Neuronal stem cell (in vitro differentiated cells): Measurements from ENCODE around the gene FSTL4.

Experiments
- DNase-seq: peaks from one replicate; pipeline ENCODE4 v3.0.0-alpha.2; 2013; ENCODE audit warnings: low spot score
- H2AFZ ChIP-seq: one replicate; pipeline ENCODE4 v1.6.1; 2013; ENCODE audit warnings: mild to moderate bottlenecking, low read length, inconsistent platforms
- H2AK5ac ChIP-seq: 2 replicates; pipeline ENCODE4 v1.6.1; 2013; ENCODE audit warnings: low read depth, mild to moderate bottlenecking, inconsistent platforms, low read length, moderate library complexity, mixed read lengths
- H2BK120ac ChIP-seq: 2 replicates; pipeline ENCODE4 v1.6.1; 2013; ENCODE audit warnings: low read depth, mild to moderate bottlenecking, inconsistent platforms, low read length, moderate library complexity, mixed read lengths
- H2BK12ac ChIP-seq: one replicate; pipeline ENCODE4 v1.6.1; 2013; ENCODE audit warnings: low read length, inconsistent platforms
- H2BK15ac ChIP-seq: 2 replicates; pipeline ENCODE4 v1.6.1; 2013; ENCODE audit warnings: mild to moderate bottlenecking, low read length, inconsistent platforms, mixed read lengths
- H2BK5ac ChIP-seq: one replicate; pipeline ENCODE4 v1.6.1; 2013; ENCODE audit warnings: inconsistent platforms, mild to moderate bottlenecking, low read length, moderate library complexity
- H3K14ac ChIP-seq: one replicate; pipeline ENCODE4 v1.6.1; 2013; ENCODE audit warnings: low read length, inconsistent platforms
- H3K18ac ChIP-seq: 2 replicates; pipeline ENCODE4 v1.6.1; 2013; ENCODE audit warnings: low read length, inconsistent platforms
- H3K23ac ChIP-seq: 2 replicates; pipeline ENCODE4 v1.6.1; 2013; ENCODE audit warnings: low read depth, mild to moderate bottlenecking, mixed read lengths, low read length, inconsistent platforms; ENCODE audit not compliant: poor library complexity
- H3K27ac ChIP-seq: replicated peaks from 3 replicates; pipeline ENCODE4 v1.5.1; 2013; ENCODE audit warnings: low read length, inconsistent platforms
- H3K27me3 ChIP-seq, 3 experiments: 2 replicates each; pipeline ENCODE4 v1.6.1; 2013; ENCODE audit warnings: low read length in 3 of 3, mild to moderate bottlenecking in 2 of 3, inconsistent platforms in 1 of 3, low read depth in 1 of 3, mixed read lengths in 1 of 3, moderate library complexity in 1 of 3; ENCODE audit not compliant: control insufficient read depth in 3 of 3, insufficient read depth in 3 of 3
- H3K36me3 ChIP-seq, 2 donors: replicated peaks in 1 of 2; 2 replicates each; pipeline ENCODE4 v1.6.1; 2013; ENCODE audit warnings: low read length in 2 of 2; ENCODE audit not compliant: control insufficient read depth in 2 of 2, insufficient read depth in 2 of 2
- H3K4ac ChIP-seq: 2 replicates; pipeline ENCODE4 v1.6.1; 2013; ENCODE audit warnings: inconsistent platforms, mild to moderate bottlenecking, low read length, moderate library complexity
- H3K4me1 ChIP-seq, 2 donors: 1 replicate in 1 of 2; 2 replicates in 1 of 2; pipeline ENCODE4 v1.6.1; 2013; ENCODE audit warnings: low read length in 2 of 2, low read depth in 1 of 2; ENCODE audit not compliant: control insufficient read depth in 2 of 2, insufficient read depth in 1 of 2
- H3K4me2 ChIP-seq: one replicate; pipeline ENCODE4 v1.6.1; 2013; ENCODE audit warnings: mild to moderate bottlenecking, low read length, inconsistent platforms; ENCODE audit not compliant: insufficient read depth, poor library complexity, severe bottlenecking
- H3K4me3 ChIP-seq, 2 donors: 2 replicates each; pipeline ENCODE4 v1.5.1; 2013; ENCODE audit warnings: low read length in 2 of 2, mild to moderate bottlenecking in 2 of 2, inconsistent platforms in 1 of 2, moderate library complexity in 1 of 2
- H3K79me1 ChIP-seq: one replicate; pipeline ENCODE4 v1.6.1; 2013; ENCODE audit warnings: low read depth, mild to moderate bottlenecking, inconsistent platforms, low read length, moderate library complexity
- H3K9ac ChIP-seq: one replicate; pipeline ENCODE4 v1.6.1; 2013; ENCODE audit warnings: mild to moderate bottlenecking, low read depth, low read length, inconsistent platforms; ENCODE audit not compliant: poor library complexity
- H3K9me3 ChIP-seq, 2 donors: replicated peaks in 1 of 2; 2 replicates each; pipeline versions ENCODE3 to v1.6.1; 2013; ENCODE audit warnings: low read length in 2 of 2, mild to moderate bottlenecking in 2 of 2, inconsistent platforms in 1 of 2, low read depth in 1 of 2, mixed read lengths in 1 of 2, moderate library complexity in 1 of 2; ENCODE audit not compliant: control insufficient read depth in 2 of 2, insufficient read depth in 1 of 2
- H4K8ac ChIP-seq: one replicate; pipeline ENCODE4 v1.6.1; 2013; ENCODE audit warnings: low read depth, mild to moderate bottlenecking, inconsistent platforms, low read length, moderate library complexity
- H4K91ac ChIP-seq: one replicate; pipeline ENCODE4 v1.6.1; 2013; ENCODE audit warnings: low read length, low read depth, mild to moderate bottlenecking, inconsistent platforms; ENCODE audit not compliant: poor library complexity
- WGBS, 2 donors: extraction: QIAGEN DNeasy Blood & Tissue Kit; methylation state at CpG; one replicate each; pipeline ENCODE4 v1.1.7; 2013; ENCODE audit warnings: missing lambda C conversion rate in 2 of 2, mixed read lengths in 1 of 2; ENCODE audit not compliant: insufficient read length in 2 of 2, insufficient replicate concordance in 1 of 2; ENCODE audit errors: extremely low coverage in 2 of 2; 5-methylcytosine and 5-hydroxymethylcytosine counted together

Gene FSTL4

GRCh38 chr5:133328800-133329199, 283.5 kb downstream of the FSTL4 start:
- H2AK5ac ChIP-seq, result peak overlapping the region; percentile 36
- H3K14ac ChIP-seq, result no peak overlapping the region
- H3K23ac ChIP-seq, result no peak overlapping the region
- no peak overlapping the region for H2BK15ac ChIP-seq
- H2BK5ac ChIP-seq, result no peak overlapping the region
- H3K18ac ChIP-seq, result no peak overlapping the region
- no peak overlapping the region for H3K4ac ChIP-seq
- H3K9me3 ChIP-seq, result no peaks in the 10 kb centered on the region
- H2BK12ac ChIP-seq, result no peak overlapping the region
- WGBS, 2 donors, result no CpG with 5 or more reads among the region's 11 CpGs
- no peak overlapping the region for H4K8ac ChIP-seq
- no peak overlapping the region for H3K4me3 ChIP-seq
- H3K4me2 ChIP-seq, result no peak overlapping the region
- no peaks in the 10 kb centered on the region for H3K36me3 ChIP-seq
- H2BK120ac ChIP-seq, result no peak overlapping the region
- H2AFZ ChIP-seq, result no peak overlapping the region
- H4K91ac ChIP-seq, result no peak overlapping the region
- DNase-seq, result no peak
- H3K27me3 ChIP-seq, result peaks cover 0 to 54% (median 0%) of the 10 kb centered on the region in 3 experiments
- H3K79me1 ChIP-seq, result no peaks in the 10 kb centered on the region
- H3K9ac ChIP-seq, result no peak overlapping the region
- H3K4me1 ChIP-seq, result peaks cover 0 to 8% of the 10 kb centered on the region in 2 donors
- H3K27ac ChIP-seq, result no peak overlapping the region

GRCh38 chr5:133327946-133328401, 284.4 kb downstream of the FSTL4 start:
- Histone ChIP-seq H3K27me3 (peaks cover 0 to 56% (median 0%) of the 10 kb centered on the region in 3 experiments), H3K27ac (no peak overlapping the region), H3K79me1 (no peaks in the 10 kb centered on the region), H2AFZ (no peak overlapping the region), H3K9ac (no peak overlapping the region), H3K36me3 (no peaks in the 10 kb centered on the region), H3K9me3 (no peaks in the 10 kb centered on the region), H3K23ac (no peak overlapping the region), H2AK5ac (no peak overlapping the region), H3K14ac (no peak overlapping the region), H2BK5ac (no peak overlapping the region), H2BK120ac (no peak overlapping the region), H4K8ac (no peak overlapping the region), H4K91ac (no peak overlapping the region), H3K18ac (no peak overlapping the region), H3K4me2 (no peak overlapping the region), H3K4me3 (no peak overlapping the region), H3K4ac (no peak overlapping the region), H3K4me1 (peaks cover 0 to 7% of the 10 kb centered on the region in 2 donors), H2BK12ac (no peak overlapping the region), H2BK15ac (no peak overlapping the region)
- no peak for DNase-seq
- WGBS, 2 donors, result no CpG with 5 or more reads among the region's 5 CpGs

GRCh38 chr5:133326361-133326760, 286.0 kb downstream of the FSTL4 start:
- H3K4ac ChIP-seq, result no peak overlapping the region
- H3K27ac ChIP-seq, result no peak overlapping the region
- no peak overlapping the region for H2BK5ac ChIP-seq
- no peak overlapping the region for H3K4me2 ChIP-seq
- H3K4me1 ChIP-seq, result peaks cover 0 to 6% of the 10 kb centered on the region in 2 donors
- H3K27me3 ChIP-seq, result peaks cover 0 to 53% (median 0%) of the 10 kb centered on the region in 3 experiments
- no peaks in the 10 kb centered on the region for H3K79me1 ChIP-seq
- no peak overlapping the region for H2BK120ac ChIP-seq
- H3K36me3 ChIP-seq, result no peaks in the 10 kb centered on the region
- no peak overlapping the region for H3K14ac ChIP-seq
- H3K9me3 ChIP-seq, result no peaks in the 10 kb centered on the region
- no peak overlapping the region for H4K8ac ChIP-seq
- WGBS, 2 donors, result no CpG with 5 or more reads among the region's 5 CpGs
- no peak overlapping the region for H2BK15ac ChIP-seq
- no peak overlapping the region for H4K91ac ChIP-seq
- H3K18ac ChIP-seq, result no peak overlapping the region
- no peak overlapping the region for H3K9ac ChIP-seq
- H2BK12ac ChIP-seq, result no peak overlapping the region
- no peak overlapping the region for H3K4me3 ChIP-seq
- DNase-seq, result no peak
- no peak overlapping the region for H2AK5ac ChIP-seq
- no peak overlapping the region for H3K23ac ChIP-seq
- H2AFZ ChIP-seq, result no peak overlapping the region

- peaks cover 0 to 6% of the 10 kb centered on the region in 2 donors for H3K4me1 ChIP-seq
- H2AFZ ChIP-seq, result no peak overlapping the region
- no peak overlapping the region for H3K4me3 ChIP-seq
- no peak overlapping the region for H2BK120ac ChIP-seq
- no peak overlapping the region for H4K8ac ChIP-seq
- H3K4ac ChIP-seq, result no peak overlapping the region
- H3K27me3 ChIP-seq, result peaks cover 0 to 48% (median 0%) of the 10 kb centered on the region in 3 experiments
- no peaks in the 10 kb centered on the region for H3K36me3 ChIP-seq
- no CpG with 5 or more reads among the region's 5 CpGs for WGBS, 2 donors
- no peak overlapping the region for H2BK5ac ChIP-seq
- H4K91ac ChIP-seq, result no peak overlapping the region
- no peaks in the 10 kb centered on the region for H3K9me3 ChIP-seq
- no peak overlapping the region for H2BK12ac ChIP-seq
- H3K18ac ChIP-seq, result peak overlapping the region; percentile 65
- H3K4me2 ChIP-seq, result no peak overlapping the region
- H2BK15ac ChIP-seq, result peak overlapping the region; percentile 32
- no peak overlapping the region for H3K14ac ChIP-seq
- peak overlapping the region; percentile 27 for H2AK5ac ChIP-seq
- no peak overlapping the region for H3K23ac ChIP-seq
- H3K79me1 ChIP-seq, result no peaks in the 10 kb centered on the region
- DNase-seq, result no peak
- no peak overlapping the region for H3K9ac ChIP-seq
- no peak overlapping the region for H3K27ac ChIP-seq
Observed at GRCh38 chr5:133325864-133326263, 286.5 kb downstream of the FSTL4 start.
